DLD1 (cell line): ENCODE measurements around the gene CFLAR.
"Not testable (repeated sequence)": the region's sequence is repeated elsewhere in the genome, so short reads cannot be mapped to it uniquely, and the experiment has no call there.

Experiments
- in situ Hi-C: cut with HindIII; loops from 2 replicates; pipeline ENCODE4 v1.10.0; 2017; ENCODE audit warnings: low sequenced_read_pairs

The CFLAR gene

GRCh38 chr2:201144101-201145051, 28.4 kb downstream of the CFLAR start:
- in situ Hi-C loops: no loop called here

- in situ Hi-C loops: no loop called here
Observed at GRCh38 chr2:201148434-201148990, 32.5 kb downstream of the CFLAR start.

DNA sequence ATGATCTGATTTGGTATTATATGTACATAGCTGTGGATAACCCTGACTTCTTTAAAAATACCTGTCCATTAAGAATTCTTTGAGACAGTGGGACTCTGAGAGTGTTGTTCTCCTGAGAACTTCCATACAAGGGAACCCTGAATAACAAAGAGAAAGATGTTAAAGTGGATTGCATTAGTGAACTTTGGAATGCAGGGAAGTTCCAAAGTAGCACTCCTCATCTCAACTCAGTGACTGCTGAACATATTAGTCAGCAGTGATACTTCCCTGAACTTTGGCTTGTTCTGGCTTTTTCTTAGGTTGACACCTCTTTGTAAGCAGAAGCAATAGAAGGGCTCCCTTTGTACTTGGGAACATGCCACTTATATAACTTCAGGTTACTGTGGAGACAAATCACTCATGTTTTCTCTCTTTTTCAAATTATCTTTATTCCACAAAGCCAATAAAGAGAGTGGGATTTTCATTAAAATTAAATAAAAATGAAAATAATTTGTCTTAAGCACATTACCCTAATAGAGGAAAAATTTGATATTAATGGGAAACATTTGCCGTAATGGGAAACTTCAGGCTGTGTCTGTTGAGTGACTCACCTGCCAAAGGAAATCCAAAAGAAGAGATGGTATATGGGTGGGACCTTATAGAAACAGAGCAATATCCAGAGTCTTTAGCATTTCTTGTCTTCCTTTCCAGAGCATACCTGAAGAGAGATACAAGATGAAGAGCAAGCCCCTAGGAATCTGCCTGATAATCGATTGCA, 33.3 kb downstream of the CFLAR start:
- in situ Hi-C loops: no loop called here

GRCh38 chr2:201149821-201150165, 33.8 kb downstream of the CFLAR start:
- in situ Hi-C loops: loop anchor here (5.0 kb wide), 1 partner anchor 32 kb away; the partner anchor contains the start of gene CFLAR

GRCh38 chr2:201150454-201151020, 34.6 kb downstream of the CFLAR start:
- in situ Hi-C loops: loop anchor here (5.0 kb wide), 1 partner anchor 33 kb away; the partner anchor contains the start of gene CFLAR

GRCh38 chr2:201151127-201151981, 35.4 kb downstream of the CFLAR start:
- in situ Hi-C loops: loop anchor here (5.0 kb wide), 1 partner anchor 34 kb away; the partner anchor contains the start of gene CFLAR

DNA sequence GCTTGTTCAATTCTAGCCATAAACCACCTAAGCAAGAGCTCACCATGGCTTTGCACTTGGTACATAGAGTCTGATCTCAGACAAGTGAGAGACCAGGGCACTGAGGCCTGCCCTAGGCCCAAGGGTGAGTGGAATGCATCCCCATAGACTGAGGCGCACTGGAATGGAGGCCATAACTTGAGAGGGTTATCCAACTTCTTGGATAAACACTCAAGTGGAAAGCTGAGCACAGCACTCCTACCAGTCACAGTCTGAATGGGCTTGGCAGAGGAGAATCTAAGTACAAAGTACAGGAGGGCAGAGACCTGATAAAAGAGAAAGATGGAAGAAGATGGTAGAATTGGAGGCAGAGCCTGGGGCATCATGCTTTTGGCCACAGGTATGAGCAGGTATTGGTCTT, 36.6 kb downstream of the CFLAR start:
- in situ Hi-C loops: loop anchor here (5.0 kb wide), 1 partner anchor 35 kb away; the partner anchor contains the start of gene CFLAR

DNA sequence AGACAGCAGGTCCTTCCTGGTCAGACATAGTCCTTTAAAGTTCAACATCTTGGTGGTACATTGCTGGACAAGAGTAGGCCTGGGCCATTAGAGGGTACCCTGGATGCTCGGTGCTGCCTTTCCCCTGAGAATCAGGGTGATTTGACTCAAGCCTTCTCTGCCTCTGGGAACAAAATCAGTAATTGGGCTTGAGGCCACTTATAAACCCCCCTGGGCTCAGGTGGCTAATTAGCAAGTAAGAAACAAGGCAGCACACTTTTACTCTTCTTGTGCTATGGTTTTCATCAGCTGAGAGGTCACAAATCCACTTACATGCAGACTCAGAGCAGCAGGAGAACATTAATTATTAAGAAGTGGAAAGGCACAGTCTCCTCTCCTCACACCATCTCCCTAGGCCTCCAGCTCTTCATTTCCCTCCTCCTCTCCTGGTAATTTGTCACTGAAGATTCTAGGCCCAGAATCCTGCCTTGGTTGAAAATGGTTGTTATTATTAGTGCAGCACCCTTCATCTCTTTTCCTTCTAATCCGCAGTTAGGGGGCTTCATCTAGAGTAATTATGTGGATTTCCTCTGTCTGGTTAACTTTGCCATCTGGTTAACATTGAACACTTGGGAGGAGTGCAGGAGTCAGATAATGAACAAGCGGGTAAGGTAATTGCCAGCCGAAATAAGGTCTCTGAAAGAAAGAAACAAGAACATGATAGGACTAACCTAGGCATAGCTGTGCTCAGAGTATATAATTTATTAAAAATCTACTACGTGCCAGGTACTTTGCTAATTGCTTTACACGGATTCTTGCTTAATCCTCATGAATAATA, 37.2 kb downstream of the CFLAR start:
- in situ Hi-C loops: loop anchor here (5.0 kb wide), 1 partner anchor 36 kb away; the partner anchor contains the start of gene CFLAR

- in situ Hi-C loops: loop anchor here (5.0 kb wide), 1 partner anchor 38 kb away; the partner anchor contains the start of gene CFLAR
Observed at GRCh38 chr2:201154615-201155399, 38.8 kb downstream of the CFLAR start.

DNA sequence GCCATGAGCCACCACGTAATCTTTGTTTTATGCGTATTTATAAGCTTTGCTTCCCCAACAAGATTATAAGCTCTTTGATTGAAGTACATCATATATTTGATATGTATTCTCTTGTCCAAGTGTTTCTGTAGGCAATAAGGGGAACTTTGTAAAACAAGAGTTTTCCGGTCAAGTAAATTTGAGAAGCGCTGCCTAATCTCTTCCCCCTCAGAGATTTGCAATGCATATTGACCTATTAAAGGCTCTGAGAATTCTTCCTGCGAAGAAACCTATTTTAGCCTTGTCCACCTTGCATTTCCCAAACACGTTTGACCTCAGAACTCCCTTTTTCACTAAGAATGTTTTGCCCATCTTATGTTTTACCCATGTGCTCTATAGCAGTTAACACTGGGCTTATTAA, 40.1 kb downstream of the CFLAR start:
- in situ Hi-C loops: no loop called here

DNA sequence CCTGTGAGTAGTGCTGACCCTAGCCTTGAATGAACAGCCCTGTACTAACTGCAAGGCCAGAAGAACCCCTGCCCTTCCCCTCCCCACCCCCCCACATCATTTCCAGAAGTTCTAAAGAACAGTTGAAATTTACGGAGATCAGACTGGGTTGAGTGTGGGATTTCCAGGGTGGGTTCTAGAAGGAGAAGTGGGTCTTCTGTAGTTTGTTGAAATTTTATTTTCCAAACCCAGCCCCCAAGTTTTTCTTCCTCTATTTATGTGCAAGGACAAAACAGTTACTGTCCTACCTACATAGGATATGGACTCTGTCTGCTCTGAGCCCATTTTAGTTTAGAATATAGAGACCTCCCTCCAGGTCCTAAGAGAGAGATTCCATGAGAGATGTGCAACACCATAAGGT, 40.7 kb downstream of the CFLAR start:
- in situ Hi-C loops: no loop called here

- in situ Hi-C loops: no loop called here
Observed at GRCh38 chr2:201157694-201158093, 41.7 kb downstream of the CFLAR start.

DNA sequence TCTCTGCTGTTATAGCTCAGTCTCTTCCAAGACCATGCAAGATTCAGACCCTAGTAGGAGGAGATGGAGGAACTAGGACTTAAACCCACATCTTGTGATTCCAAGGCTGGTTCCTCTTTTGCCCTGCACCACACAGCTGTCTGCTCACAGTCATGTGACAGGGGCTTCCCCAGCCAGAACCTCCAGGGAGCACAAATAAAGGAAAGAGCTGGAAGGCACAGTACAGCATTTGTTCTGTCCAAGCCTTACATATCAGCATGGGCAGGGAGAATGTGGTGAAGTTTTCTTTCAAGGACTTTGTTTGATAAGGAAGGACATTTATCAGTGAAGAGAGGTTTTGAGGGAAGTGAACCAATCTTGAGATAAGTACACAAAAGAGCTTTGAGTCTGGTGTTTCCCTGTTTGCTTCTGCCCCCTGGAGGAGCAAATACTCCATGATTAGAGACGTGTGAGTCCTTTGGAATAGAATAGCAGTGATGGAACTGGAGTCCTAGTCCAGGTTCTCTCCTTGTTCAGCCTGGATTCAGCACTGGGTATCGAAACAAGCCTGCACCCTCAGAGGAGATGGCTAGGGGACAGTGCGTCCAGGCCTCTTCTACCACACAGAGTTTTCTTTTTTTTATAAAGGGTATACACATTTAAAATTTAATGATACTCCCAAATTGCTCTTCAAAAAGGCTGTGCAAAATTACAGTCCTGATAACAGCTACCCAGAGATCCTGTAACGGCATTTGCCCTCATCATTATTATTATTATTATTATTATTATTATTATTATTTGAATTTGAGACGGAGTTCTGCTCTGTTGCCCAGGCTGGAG, 42.4 kb downstream of the CFLAR start:
- in situ Hi-C loops: no loop called here

DNA sequence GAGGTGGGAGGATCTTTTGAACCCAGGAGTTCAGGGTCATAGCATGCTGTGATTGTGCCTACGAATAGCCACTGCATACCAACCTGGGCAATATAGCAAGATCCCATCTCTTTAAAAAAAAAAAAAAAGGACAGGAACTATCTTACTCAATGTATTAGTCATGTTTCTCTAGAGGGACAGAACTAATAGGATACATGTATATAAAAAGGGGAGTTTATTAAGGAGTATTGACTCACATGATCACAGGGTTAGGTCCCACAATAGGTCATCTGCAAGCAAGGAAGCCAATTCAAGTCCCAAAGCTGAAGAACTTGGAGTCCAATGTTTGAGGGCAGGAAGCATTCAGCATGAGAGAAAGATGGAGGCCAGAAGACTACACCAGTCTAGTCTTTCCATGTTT, 48.2 kb downstream of the CFLAR start:
- in situ Hi-C loops: no loop called here

DNA sequence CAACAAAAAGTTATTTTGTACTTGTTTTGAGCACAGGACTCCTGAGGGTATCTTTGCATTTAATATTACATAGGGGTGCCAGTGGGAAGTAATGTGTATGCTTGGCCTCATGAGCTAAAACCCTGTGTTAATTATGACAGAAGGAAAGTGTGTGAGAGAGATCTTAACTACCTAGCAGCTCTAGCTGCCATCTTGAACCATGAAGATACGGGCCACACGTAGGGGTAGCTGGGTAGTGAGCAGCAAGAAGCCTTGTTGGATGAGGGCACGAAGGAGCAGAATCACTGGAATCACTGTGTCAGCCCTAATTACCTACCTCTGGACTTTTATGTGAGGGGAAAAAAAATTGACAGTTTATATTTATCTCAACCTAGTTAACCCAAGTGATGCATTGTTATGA, 51.6 kb downstream of the CFLAR start:
- in situ Hi-C loops: no loop called here

DNA sequence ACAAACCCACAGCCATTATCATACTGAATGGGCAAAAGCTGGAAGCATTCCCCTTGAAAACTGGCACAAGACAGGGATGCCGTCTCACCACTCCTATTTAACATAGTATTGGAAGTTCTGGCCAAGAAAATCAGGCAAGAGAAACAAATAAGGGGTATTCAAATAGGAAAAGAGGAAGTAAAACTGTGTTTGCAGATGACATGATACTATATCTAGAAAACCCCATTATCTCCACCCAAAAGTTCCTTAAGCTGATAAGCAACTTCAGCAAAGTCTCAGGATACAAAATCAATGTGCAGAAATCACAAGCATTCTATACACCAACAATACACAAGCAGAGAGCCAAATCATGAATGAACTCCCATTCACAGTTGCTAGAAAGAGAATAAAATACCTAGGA, 52.5 kb downstream of the CFLAR start:
- in situ Hi-C loops: not testable (repeated sequence)

GRCh38 chr2:201171259-201171814, 55.4 kb downstream of the CFLAR start:
- in situ Hi-C loops: no loop called here
